Activated B cell treated with CpG ODN at 0.5 μM for 24 hours (primary cell): Measurements from ENCODE around the gene INTS6. TPM values are rescaled to one million over a fixed set of nuclear protein-coding genes. Genes with fewer than 3 reads are reported as not detected.

Experiments used
- ATAC-seq: fragments of 200-7000 bp; cut with Tn5 transposase; one replicate; pipeline ENCODE4 v1.10.0; 2021; ENCODE audit warnings: low read depth, mild to moderate bottlenecking, moderate library complexity
- CTCF ChIA-PET: fragments of 350-600 bp; sonication (Branson Sonifier 250); formaldehyde crosslinking; loops from one replicate; lab custom pipeline; 2021; ENCODE audit warnings: antibody characterized with exemption; lab: Charles Lee
- POLR2A ChIA-PET: fragments of 350-600 bp; sonication (Branson Sonifier 250); formaldehyde crosslinking; loops from one replicate; lab custom pipeline; 2021; ENCODE audit warnings: antibody characterized with exemption; lab: Charles Lee
- DNase-seq: peaks from one replicate; pipeline ENCODE4 v3.0.0; 2022
- H3K27ac Mint-ChIP-seq: one replicate; pipeline ENCODE4 v1.8.0; 2020; ENCODE audit warnings: mixed read lengths
- H3K27me3 Mint-ChIP-seq: one replicate; pipeline ENCODE4 v1.8.0; 2021; ENCODE audit warnings: mixed read lengths
- H3K36me3 Mint-ChIP-seq: one replicate; pipeline ENCODE4 v1.8.0; 2021; ENCODE audit warnings: low read depth, mixed read lengths
- H3K4me1 Mint-ChIP-seq: one replicate; pipeline ENCODE4 v1.8.0; 2021; ENCODE audit warnings: mixed read lengths
- H3K4me3 Mint-ChIP-seq: one replicate; pipeline ENCODE4 v1.8.0; 2020; ENCODE audit warnings: mild to moderate bottlenecking, mixed read lengths
- H3K9me3 Mint-ChIP-seq: one replicate; pipeline ENCODE4 v1.8.0; 2020; ENCODE audit warnings: mixed read lengths
- CTCF ChIP-seq: fragments of 200-600 bp; IDR thresholded peaks from one replicate; pipeline ENCODE4 v1.8.0; 2022; ENCODE audit warnings: antibody characterized with exemption, mild to moderate bottlenecking
- intact Hi-C: fragments of 100-400 bp; cut with micrococcal nuclease; formaldehyde crosslinking; loops from one replicate; pipeline ENCODE4 v1.15.1; 2024
- total RNA-seq: library from RNA; stranded (reverse); gene quantifications from 2 replicates; pipeline ENCODE4 v1.2.3, GENCODE V29; 2022

The INTS6 gene
- total RNA-seq, 1 donor from 2014 or later = 68.7 TPM

GRCh38 chr13:51451467-51452360, 1.1 kb downstream of the INTS6 start:
- peak; percentile 75 for DNase-seq
- intact Hi-C loops = loop anchor here (2.0 to 5.0 kb wide), 8 partner anchors 17 to 1659 kb away; partner anchors contain the start of genes CKAP2, KPNA3, NEK5 and SUGT1
- Mint-ChIP-seq H3K27me3 (no peaks in the 10 kb centered on the region), H3K4me1 (peaks cover 39% of the 10 kb centered on the region), H3K4me3 (peak overlapping the region; percentile 91), H3K36me3 (peaks cover 44% of the 10 kb centered on the region), H3K27ac (peak overlapping the region; percentile 91), H3K9me3 (peaks cover 2% of the 10 kb centered on the region)
- ChIA-PET POLR2A (interaction anchor here (0.5 to 6.0 kb wide), 20 partner anchors 11 to 1325 kb away, joined by 3 to 156 read pairs (median 7); partner anchors contain the start of genes DHRS12 and WDFY2), CTCF (interaction anchor here (1.0 to 1.8 kb wide), 3 partner anchors 343 to 347 kb away, joined by 3 to 5 read pairs (median 4); no protein-coding TSS in a partner anchor)
- TF ChIP-seq CTCF = no peak
- ATAC-seq = peak; percentile 19

- CTCF ChIA-PET = interaction anchor here (1.0 to 1.8 kb wide), 3 partner anchors 343 to 348 kb away, joined by 3 to 5 read pairs (median 4); no protein-coding TSS in a partner anchor
- peaks cover 48% of the 10 kb centered on the region for H3K36me3 Mint-ChIP-seq
- POLR2A ChIA-PET = interaction anchor here (0.5 to 6.0 kb wide), 12 partner anchors 11 to 381 kb away, joined by 3 to 156 read pairs (median 8); partner anchors contain the start of genes DHRS12 and WDFY2
- H3K27me3 Mint-ChIP-seq = no peaks in the 10 kb centered on the region
- H3K27ac Mint-ChIP-seq = peak overlapping the region; percentile 91
- peaks cover 2% of the 10 kb centered on the region for H3K9me3 Mint-ChIP-seq
- H3K4me1 Mint-ChIP-seq = peaks cover 39% of the 10 kb centered on the region
- H3K4me3 Mint-ChIP-seq = peak overlapping the region; percentile 91
- TF ChIP-seq CTCF = no peak
- ATAC-seq (no peak), DNase-seq (no peak)
- intact Hi-C loops = loop anchor here (2.0 to 5.0 kb wide), 3 partner anchors 16 to 676 kb away; partner anchors contain the start of gene NEK5
These were observed 1.7 kb downstream of the INTS6 start for GRCh38 chr13:51451134-51451466.

- DNase-seq (no peak), ATAC-seq (no peak)
- intact Hi-C loops = no loop called here
- Mint-ChIP-seq H3K27ac (no peak overlapping the region), H3K27me3 (no peaks in the 10 kb centered on the region), H3K36me3 (peaks cover 40% of the 10 kb centered on the region), H3K4me1 (peaks cover 20% of the 10 kb centered on the region), H3K9me3 (no peaks in the 10 kb centered on the region), H3K4me3 (no peak overlapping the region)
- ChIA-PET CTCF (interaction anchor here (1.2 kb wide), 1 partner anchor 14 kb away, joined by 3 read pairs; no protein-coding TSS in a partner anchor), POLR2A (no interaction called here)
- no peak for TF ChIP-seq CTCF
These were observed 3.8 kb downstream of the INTS6 start for GRCh38 chr13:51449018-51449417.

- no peak for DNase-seq
- ChIA-PET POLR2A (interaction anchor here (0.7 to 4.2 kb wide), 2 partner anchors 9 to 158 kb away, joined by 12 to 24 read pairs; partner anchors contain the start of gene INTS6), CTCF (interaction anchor here (1.3 to 3.8 kb wide), 5 partner anchors 140 to 683 kb away, joined by 3 to 38 read pairs (median 4); no protein-coding TSS in a partner anchor)
- Mint-ChIP-seq H3K27me3 (no peaks in the 10 kb centered on the region), H3K27ac (no peak overlapping the region), H3K9me3 (no peaks in the 10 kb centered on the region), H3K36me3 (peaks cover 24% of the 10 kb centered on the region), H3K4me3 (no peak overlapping the region), H3K4me1 (peaks cover 6% of the 10 kb centered on the region)
- TF ChIP-seq CTCF = no peak
- ATAC-seq = no peak
- intact Hi-C loops = loop anchor here (5.0 kb wide), 1 partner anchor 562 kb away; no protein-coding TSS in a partner anchor
These were observed 7.9 kb downstream of the INTS6 start for GRCh38 chr13:51444922-51445321.
